HG03457 (cell line): ENCODE measurements around the gene ACSS3.

Experiments used
- ATAC-seq: cut with Tn5 transposase; IDR thresholded peaks from one replicate; pipeline ENCODE4 v1.9.1; 2021; ENCODE audit warnings: moderate number of reproducible peaks; ENCODE audit not compliant: unreplicated experiment

Gene ACSS3

DNA sequence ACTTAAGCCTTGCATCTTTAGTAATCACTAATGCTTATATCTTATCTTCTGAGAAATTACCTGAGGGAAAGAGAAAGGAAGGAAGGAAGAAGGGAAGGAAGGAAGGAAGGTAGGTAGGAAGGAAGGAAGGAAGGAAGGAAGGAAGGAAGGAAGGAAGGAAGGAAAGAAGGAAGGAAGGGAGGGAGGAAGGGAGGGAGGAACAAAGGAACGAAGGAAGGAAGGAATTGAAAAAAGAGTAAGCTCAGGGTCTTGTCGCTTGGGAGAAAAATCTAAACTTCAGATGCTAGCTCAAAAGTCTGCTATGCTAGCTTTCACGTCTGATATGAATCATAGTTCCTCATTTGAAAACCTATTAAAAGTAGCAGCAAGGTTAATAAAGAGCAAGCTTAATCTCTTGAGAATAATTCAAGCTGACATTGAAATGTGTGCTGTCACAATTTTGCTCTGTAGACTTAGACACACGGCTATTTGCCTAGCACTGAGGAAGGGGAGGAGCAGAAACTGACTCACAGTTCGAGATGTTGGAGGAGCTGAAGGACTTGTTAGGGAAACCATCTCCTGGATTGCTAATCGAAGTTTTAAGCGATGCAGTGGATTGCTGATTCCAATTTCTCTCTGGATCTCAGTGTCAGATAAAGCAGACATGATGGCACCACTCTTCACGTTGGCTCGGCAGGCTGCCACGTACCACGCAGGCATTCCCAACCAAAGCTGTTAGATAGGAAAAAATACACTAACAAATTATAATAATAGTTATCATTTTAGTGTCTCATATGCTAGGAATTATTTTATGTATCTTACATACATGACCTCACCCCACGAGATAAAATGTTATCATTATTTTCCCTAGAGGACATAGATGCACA, 216.7 kb downstream of the ACSS3 start:
- ATAC-seq = no peak

DNA sequence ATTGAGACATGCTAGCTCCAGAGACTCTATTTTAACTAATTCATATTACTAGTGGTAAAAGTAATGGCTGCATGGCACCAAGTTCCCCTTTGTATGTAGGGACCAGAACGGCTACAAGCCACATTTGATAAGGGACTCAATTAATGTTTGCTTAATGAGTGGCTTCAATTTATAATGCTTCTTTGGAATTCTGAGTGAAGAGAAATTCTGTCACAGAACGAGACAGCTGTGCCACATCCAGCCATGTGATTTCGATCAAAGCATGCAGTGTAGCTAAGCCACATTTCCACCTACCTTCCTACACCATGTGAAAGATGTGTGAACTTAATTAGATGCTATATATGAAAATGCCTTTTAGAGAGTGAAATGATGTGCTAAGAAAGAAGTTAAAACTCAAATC, 217.4 kb downstream of the ACSS3 start:
- ATAC-seq = no peak

DNA sequence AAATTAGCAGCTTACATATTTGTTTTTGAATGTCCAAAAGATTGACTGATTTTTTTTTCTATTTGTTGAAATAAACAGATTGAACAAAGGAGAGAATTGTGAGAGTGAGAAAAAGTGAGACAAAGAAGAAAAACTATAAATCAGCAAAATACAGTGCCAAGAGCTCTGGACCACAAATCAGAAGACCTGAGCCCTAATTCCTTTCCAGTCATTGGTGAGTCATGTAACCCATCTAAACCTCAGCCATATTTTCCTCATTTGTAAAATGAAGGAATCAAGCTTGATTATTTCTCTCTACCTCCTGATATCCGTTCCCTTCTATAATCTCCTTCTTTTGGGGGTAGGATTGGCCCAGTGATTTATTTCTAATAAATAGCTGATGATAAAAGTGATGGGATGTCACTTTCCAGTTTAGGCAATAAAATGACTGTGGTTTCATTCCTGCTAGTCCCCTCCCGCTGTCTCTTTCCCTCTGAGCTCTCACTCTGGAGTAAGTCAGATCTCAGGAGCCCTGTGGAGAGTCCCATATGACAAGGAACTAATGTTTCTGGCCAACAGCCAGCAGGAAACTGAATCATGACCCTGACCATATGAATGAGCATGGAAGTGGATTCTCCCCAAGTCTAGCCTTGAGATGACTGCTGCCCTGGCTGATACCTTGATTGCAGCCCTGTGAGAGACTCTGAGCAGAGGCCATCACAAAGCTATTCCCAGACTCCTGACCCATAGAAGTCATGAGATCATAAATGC, 218.9 kb downstream of the ACSS3 start:
- no peak for ATAC-seq

DNA sequence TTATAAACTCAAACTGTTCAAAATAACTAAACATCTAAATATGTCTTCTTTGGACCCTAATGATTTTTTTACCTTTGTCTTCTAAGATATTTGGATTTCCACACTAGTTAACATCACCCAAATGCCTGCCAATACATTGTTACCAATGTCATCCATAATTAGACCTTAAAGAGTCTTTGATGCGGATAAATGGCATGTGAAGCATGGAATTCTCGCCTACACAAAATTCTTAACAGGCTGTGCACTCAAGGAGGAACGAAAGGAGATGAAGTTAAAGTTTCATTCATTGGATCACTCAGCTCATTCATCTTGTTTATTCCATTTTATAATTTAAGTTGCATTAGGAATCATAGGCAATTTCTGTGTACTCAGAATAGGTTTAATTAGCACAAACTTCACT, 219.7 kb downstream of the ACSS3 start:
- no peak for ATAC-seq

DNA sequence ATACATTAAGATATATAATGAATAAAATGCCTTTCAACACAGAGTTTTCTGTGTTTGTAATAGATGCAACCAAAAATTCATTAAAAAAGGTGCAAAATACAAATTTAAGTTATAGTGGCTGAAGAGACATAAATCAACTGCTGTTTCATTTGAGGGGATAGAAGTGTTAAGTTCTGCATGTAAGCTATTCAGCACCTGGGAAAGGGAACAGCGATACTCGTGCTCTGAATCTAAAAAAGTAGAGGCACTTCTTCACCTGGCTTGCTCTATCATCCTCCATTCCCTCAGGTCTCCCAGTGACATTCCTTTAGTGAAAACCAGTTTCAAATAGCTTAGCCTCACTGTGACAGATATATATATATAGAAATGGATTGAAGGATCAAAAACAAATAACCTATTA, 222.6 kb downstream of the ACSS3 start:
- no peak for ATAC-seq

DNA sequence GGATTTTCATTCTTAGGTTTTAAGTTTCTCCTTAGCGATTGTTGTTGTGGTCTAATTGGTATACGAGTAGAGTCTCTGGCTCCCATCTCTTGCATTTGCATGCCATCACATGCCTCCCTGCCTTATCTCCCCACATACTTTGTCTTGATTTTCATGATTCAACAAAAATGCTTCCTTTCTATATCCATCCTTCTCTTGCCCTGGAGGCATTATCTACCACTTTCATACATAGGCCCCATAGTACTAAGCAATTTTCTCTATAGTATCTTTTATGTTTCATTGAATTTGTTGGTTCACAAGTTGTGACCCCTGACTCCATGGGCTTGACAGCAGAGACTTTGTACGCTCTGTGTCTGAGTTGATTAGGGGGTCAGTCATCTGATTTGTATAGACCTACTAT, 226.1 kb downstream of the ACSS3 start:
- no peak for ATAC-seq
